Measurements from ENCODE around the gene PTPDC1. TPM values are rescaled to one million over a fixed set of nuclear protein-coding genes. Genes with fewer than 3 reads are reported as not detected.

Gene PTPDC1
- total and polyA plus RNA-seq, 4 donors: 0.45 to 5.1 (median 1.1) TPM

- TF ChIP-seq HNF4G (IDR thresholded peaks at IDR 0.05): no peak
- no peak for TF ChIP-seq RXRA (IDR thresholded peaks at IDR 0.05)
- TF ChIP-seq CTCF (IDR thresholded peaks at IDR 0.05; ENCODE audit: low read depth, low read length, missing input control): no peak
- no peak for TF ChIP-seq HNF4A (conservative IDR thresholded peaks at IDR 0.05)
- no peak for TF ChIP-seq EGR1 (IDR thresholded peaks at IDR 0.05; ENCODE audit: low read depth in 2 of 2)
Measured at GRCh38 chr9:94108584-94108983, 24.3 kb downstream of the PTPDC1 start (continued).

GRCh38 chr9:94110821-94111252 is 26.6 kb downstream of the PTPDC1 start:
- WGBS: 83% methylated on average over 3 of the region's 3 CpGs
- no peaks in the 10 kb centered on the region for H3K27me3 ChIP-seq (ENCODE audit: control insufficient read depth in 4 of 4, insufficient read depth in 4 of 4, low read length in 3 of 4)
- H3K4me3 ChIP-seq (ENCODE audit: low read depth in 1 of 3, low read length in 3 of 3): no peak overlapping the region
- H3K9ac ChIP-seq (ENCODE audit: low read depth in 1 of 2, low read length in 2 of 2): no peak overlapping the region
- DNase-seq (ENCODE audit: low spot score): no peak
- no peak overlapping the region for H3K27ac ChIP-seq (ENCODE audit: low read depth in 1 of 2, low read length in 2 of 2)
- H3K9me3 ChIP-seq (ENCODE audit: control insufficient read depth in 4 of 4, low read length in 3 of 4): no peaks in the 10 kb centered on the region
- H3K4me1 ChIP-seq (ENCODE audit: control insufficient read depth in 4 of 4, insufficient read depth in 4 of 4, low read length in 3 of 4): peaks cover 0 to 2% (median 0%) of the 10 kb centered on the region in 4 donors
- TF ChIP-seq REST (IDR thresholded peaks at IDR 0.05) (no peak), CTCF (IDR thresholded peaks at IDR 0.05; ENCODE audit: low read depth, low read length, missing input control) (no peak), NR2F2 (IDR thresholded peaks at IDR 0.05) (no peak), FOXA2 (IDR thresholded peaks at IDR 0.05) (no peak), FOXA1 (IDR thresholded peaks at IDR 0.05) (no peak), RXRA (IDR thresholded peaks at IDR 0.05) (no peak), RAD21 (IDR thresholded peaks at IDR 0.05) (no peak), HNF4A (conservative IDR thresholded peaks at IDR 0.05) (no peak), MAX (IDR thresholded peaks at IDR 0.05) (no peak), HNF4G (IDR thresholded peaks at IDR 0.05) (no peak), GABPA (IDR thresholded peaks at IDR 0.05 in 1 of 2, conservative IDR thresholded peaks at IDR 0.05 in 1 of 2) (no peak), EGR1 (IDR thresholded peaks at IDR 0.05; ENCODE audit: low read depth in 2 of 2) (no peak), TAF1 (conservative IDR thresholded peaks at IDR 0.05) (no peak), ATF3 (IDR thresholded peaks at IDR 0.05) (no peak), ZBTB33 (IDR thresholded peaks at IDR 0.05) (no peak), YY1 (IDR thresholded peaks at IDR 0.05) (no peak), JUND (IDR thresholded peaks at IDR 0.05) (no peak), SP1 (IDR thresholded peaks at IDR 0.05) (no peak)
- H3K36me3 ChIP-seq (ENCODE audit: control insufficient read depth in 4 of 4, insufficient read depth in 3 of 4, low read depth in 1 of 4, low read length in 3 of 4): peaks cover 0 to 2% (median 0%) of the 10 kb centered on the region in 4 donors
